OCI-LY1 (cell line): Measurements from ENCODE around the gene STAC.

Experiments
- H2AFZ ChIP-seq: fragments of 200-600 bp; sonication (generic), shearing (Covaris generic); 2 replicates; pipeline ENCODE4 v1.6.0; 2014; ENCODE audit warnings: antibody characterized with exemption, mild to moderate bottlenecking, low read length
- H3F3A ChIP-seq: fragments of 200-600 bp; sonication (generic), shearing (Covaris generic); 2 replicates; pipeline ENCODE4 v1.6.0; 2014; ENCODE audit warnings: mild to moderate bottlenecking, antibody characterized with exemption, low read length, moderate library complexity; ENCODE audit not compliant: insufficient read depth
- H3K27ac ChIP-seq: fragments of 200-600 bp; sonication (generic); 2 replicates; pipeline ENCODE4 v1.5.1; 2014; ENCODE audit warnings: low read length, mixed run types, mild to moderate bottlenecking, low read depth; ENCODE audit not compliant: poor library complexity, severe bottlenecking
- H3K27me3 ChIP-seq: fragments of 200-600 bp; sonication (generic); 2 replicates; pipeline ENCODE4 v1.6.0; 2014; ENCODE audit warnings: antibody characterized with exemption, mild to moderate bottlenecking, low read length, moderate library complexity; ENCODE audit not compliant: insufficient read depth
- H3K36me3 ChIP-seq: fragments of 200-600 bp; sonication (generic); 2 replicates; pipeline ENCODE4 v1.6.1; 2014; ENCODE audit warnings: mild to moderate bottlenecking, antibody characterized with exemption, low read length, moderate library complexity, mixed read lengths; ENCODE audit not compliant: insufficient read depth
- H3K4me1 ChIP-seq: fragments of 200-600 bp; sonication (generic); 2 replicates; pipeline ENCODE4 v1.5.1; 2014; ENCODE audit warnings: mild to moderate bottlenecking, low read length, moderate library complexity; ENCODE audit not compliant: insufficient read depth, severe bottlenecking
- H3K4me2 ChIP-seq: fragments of 200-600 bp; sonication (generic), shearing (Covaris generic); 2 replicates; pipeline ENCODE4 v1.6.1; 2014; ENCODE audit warnings: low read length
- H3K4me3 ChIP-seq: fragments of 200-600 bp; sonication (generic); 2 replicates; pipeline ENCODE4 v1.5.1; 2014; ENCODE audit warnings: low read length, low read depth, mild to moderate bottlenecking, mixed read lengths; ENCODE audit not compliant: poor library complexity, severe bottlenecking
- H3K79me2 ChIP-seq: fragments of 200-600 bp; shearing (Covaris generic); 2 replicates; pipeline ENCODE4 v1.6.1; 2016; ENCODE audit warnings: mixed run types, low read length, mixed read lengths; ENCODE audit not compliant: insufficient read depth
- H3K9ac ChIP-seq: fragments of 200-600 bp; sonication (generic), shearing (Covaris generic); 2 replicates; pipeline ENCODE4 v1.6.1; 2014; ENCODE audit warnings: mild to moderate bottlenecking, low read length, mixed read lengths
- H3K9me2 ChIP-seq: fragments of 200-600 bp; sonication (generic), shearing (Covaris generic); 2 replicates; pipeline ENCODE4 v1.6.1; 2014; ENCODE audit warnings: low read depth, mild to moderate bottlenecking, low read length, mixed read lengths
- H3K9me3 ChIP-seq: fragments of 200-600 bp; shearing (Covaris generic); 2 replicates; pipeline ENCODE4 v1.6.1; 2014; ENCODE audit warnings: low read length, mixed read lengths
- H4K20me1 ChIP-seq: fragments of 200-600 bp; sonication (generic), shearing (Covaris generic); 2 replicates; pipeline ENCODE4 v1.6.0; 2016; ENCODE audit warnings: mild to moderate bottlenecking, low read length; ENCODE audit not compliant: insufficient read depth
- CTCF ChIP-seq: fragments of 200-600 bp; sonication (generic), shearing (Covaris generic); IDR thresholded peaks from 2 replicates; pipeline ENCODE4 v1.5.1; 2017; ENCODE audit warnings: mild to moderate bottlenecking, antibody characterized with exemption, low read length, moderate library complexity, mixed read lengths
- EZH2 ChIP-seq: fragments of 200-600 bp; sonication (generic), shearing (Covaris generic); IDR thresholded peaks from 2 replicates; pipeline ENCODE4 v1.8.0; 2017; ENCODE audit warnings: borderline replicate concordance, mixed run types, mild to moderate bottlenecking, antibody characterized with exemption, low read length, moderate library complexity, mixed read lengths

STAC gene

GRCh38 chr3:36476286-36476942 is 96.1 kb downstream of the STAC start:
- Histone ChIP-seq H3K27me3 (no peaks in the 10 kb centered on the region), H3K4me3 (no peak overlapping the region), H3K9ac (no peak overlapping the region), H3K4me1 (no peaks in the 10 kb centered on the region), H4K20me1 (no peaks in the 10 kb centered on the region), H3K79me2 (no peaks in the 10 kb centered on the region), H3F3A (no peaks in the 10 kb centered on the region), H3K4me2 (no peak overlapping the region), H2AFZ (no peak overlapping the region), H3K27ac (no peak overlapping the region), H3K9me3 (no peaks in the 10 kb centered on the region), H3K9me2 (no peaks in the 10 kb centered on the region), H3K36me3 (no peaks in the 10 kb centered on the region)
- no peak for TF ChIP-seq CTCF
- TF ChIP-seq EZH2: no peak

- Histone ChIP-seq H3K4me2 (no peak overlapping the region), H3K9me3 (no peaks in the 10 kb centered on the region), H3K27me3 (no peaks in the 10 kb centered on the region), H4K20me1 (no peaks in the 10 kb centered on the region), H3K79me2 (no peaks in the 10 kb centered on the region), H3K4me3 (no peak overlapping the region), H3K27ac (no peak overlapping the region), H3K4me1 (no peaks in the 10 kb centered on the region), H2AFZ (no peak overlapping the region), H3K9ac (no peak overlapping the region), H3F3A (no peaks in the 10 kb centered on the region), H3K9me2 (no peaks in the 10 kb centered on the region), H3K36me3 (no peaks in the 10 kb centered on the region)
- no peak for TF ChIP-seq EZH2
- no peak for TF ChIP-seq CTCF
Observed at GRCh38 chr3:36477655-36478054, 97.4 kb downstream of the STAC start.

GRCh38 chr3:36480911-36481648 is 100.8 kb downstream of the STAC start:
- no peak overlapping the region for H3K9ac ChIP-seq
- H4K20me1 ChIP-seq: no peaks in the 10 kb centered on the region
- H3K27ac ChIP-seq: no peak overlapping the region
- TF ChIP-seq CTCF: no peak
- no peak for TF ChIP-seq EZH2
- H3K79me2 ChIP-seq: no peaks in the 10 kb centered on the region
- H3K4me3 ChIP-seq: no peak overlapping the region
- no peaks in the 10 kb centered on the region for H3K27me3 ChIP-seq
- no peak overlapping the region for H2AFZ ChIP-seq
- H3K4me1 ChIP-seq: no peaks in the 10 kb centered on the region
- H3K4me2 ChIP-seq: no peak overlapping the region
- H3F3A ChIP-seq: no peaks in the 10 kb centered on the region
- H3K9me2 ChIP-seq: no peaks in the 10 kb centered on the region
- H3K36me3 ChIP-seq: no peaks in the 10 kb centered on the region
- H3K9me3 ChIP-seq: no peaks in the 10 kb centered on the region
